Activated naive CD4-positive, alpha-beta T cell treated with anti-CD3 and anti-CD28 coated beads for 36 hours (primary cell): Measurements from ENCODE around the gene AFF3. TPM values are rescaled to one million over a fixed set of nuclear protein-coding genes. Genes with fewer than 3 reads are reported as not detected.

Experiments used
- CTCF ChIA-PET: fragments of 350-600 bp; sonication (Branson Sonifier 250); formaldehyde crosslinking; loops from one replicate; lab custom pipeline; 2021; ENCODE audit warnings: antibody characterized with exemption; lab: Charles Lee
- DNase-seq: peaks from one replicate; pipeline ENCODE4 v3.0.0-alpha.2; 2020
- H3K27ac Mint-ChIP-seq: one replicate; pipeline ENCODE4 v1.8.0; 2021; ENCODE audit warnings: mild to moderate bottlenecking, mixed read lengths
- H3K27me3 Mint-ChIP-seq: one replicate; pipeline ENCODE4 v1.8.0; 2021; ENCODE audit warnings: low read depth, mixed read lengths
- H3K36me3 Mint-ChIP-seq: one replicate; pipeline ENCODE4 v1.8.0; 2021; ENCODE audit warnings: low read depth, mixed read lengths
- H3K4me1 Mint-ChIP-seq: one replicate; pipeline ENCODE4 v1.8.0; 2021; ENCODE audit warnings: low read depth, mixed read lengths
- H3K4me3 Mint-ChIP-seq: one replicate; pipeline ENCODE4 v1.8.0; 2021; ENCODE audit warnings: mild to moderate bottlenecking, moderate library complexity, mixed read lengths
- H3K9me3 Mint-ChIP-seq: one replicate; pipeline ENCODE4 v1.8.0; 2021; ENCODE audit warnings: mixed read lengths
- intact Hi-C: fragments of 100-400 bp; cut with micrococcal nuclease; formaldehyde crosslinking; loops from one replicate; pipeline ENCODE4 v1.15.1; 2023
- total RNA-seq, 2 experiments: library from RNA; stranded (reverse); gene quantifications; one replicate each; pipeline ENCODE4 v1.2.3, GENCODE V29; 2021

Gene AFF3
- total RNA-seq, 2 experiments from 2014 or later = 1.5 to 2.1 TPM

DNA sequence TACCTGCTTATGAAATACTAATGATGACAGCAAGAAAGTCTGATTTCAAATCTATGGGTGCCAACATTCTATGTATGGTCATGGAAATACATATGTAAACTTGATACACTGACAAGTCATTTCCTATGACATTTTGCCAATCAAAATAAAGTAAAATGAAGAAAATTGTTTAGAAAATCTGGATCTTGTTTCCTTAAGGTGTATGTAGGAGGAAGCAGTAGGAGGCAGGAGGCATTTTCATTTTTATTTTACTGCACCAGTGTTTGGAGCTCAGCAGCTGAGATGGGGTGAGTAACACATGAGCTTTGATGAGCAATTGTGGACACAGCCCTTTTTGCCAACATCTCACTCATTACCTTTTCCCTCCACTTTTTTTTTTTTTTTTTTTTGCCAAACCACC, 167.0 kb downstream of the AFF3 start:
- DNase-seq = no peak
- no peaks in the 10 kb centered on the region for H3K36me3 Mint-ChIP-seq
- H3K4me3 Mint-ChIP-seq = no peak overlapping the region
- intact Hi-C loops = no loop called here
- CTCF ChIA-PET = no interaction called here
- no peaks in the 10 kb centered on the region for H3K9me3 Mint-ChIP-seq
- H3K4me1 Mint-ChIP-seq = peaks cover 9% of the 10 kb centered on the region
- H3K27me3 Mint-ChIP-seq = no peaks in the 10 kb centered on the region
- H3K27ac Mint-ChIP-seq = no peak overlapping the region

DNA sequence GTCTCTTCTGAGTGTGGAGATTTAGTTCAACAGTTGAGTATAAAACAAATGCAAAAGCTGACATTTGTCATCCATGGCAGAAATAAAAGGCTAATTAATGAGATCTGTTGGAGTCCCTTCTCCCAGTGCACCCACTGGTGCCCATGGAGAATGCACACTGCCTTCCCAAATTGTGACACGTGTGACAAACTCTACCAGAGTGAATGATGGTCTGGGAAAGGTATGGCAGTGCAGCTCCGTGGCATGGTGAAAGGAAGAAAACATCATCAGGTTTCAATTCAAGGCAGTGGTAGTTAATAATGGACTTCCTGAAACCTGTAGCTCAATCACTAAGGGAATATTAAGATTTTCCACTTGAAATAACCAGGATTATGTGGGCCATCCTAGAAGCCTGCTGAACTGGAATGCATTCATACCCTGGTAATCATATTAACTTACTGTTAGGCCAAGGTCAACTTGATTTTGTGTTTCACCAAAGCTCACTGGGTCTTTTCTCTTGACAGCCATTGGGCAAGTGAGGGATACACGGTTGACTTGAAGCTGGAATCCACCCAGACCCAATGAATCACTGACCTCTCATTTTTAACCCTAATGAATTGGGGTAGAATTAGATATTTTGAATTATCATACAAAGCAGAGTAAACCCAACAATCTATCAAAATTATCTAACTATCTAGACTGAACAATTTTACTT, 167.6 kb downstream of the AFF3 start:
- H3K9me3 Mint-ChIP-seq = no peaks in the 10 kb centered on the region
- H3K27me3 Mint-ChIP-seq = no peaks in the 10 kb centered on the region
- peaks cover 12% of the 10 kb centered on the region for H3K4me1 Mint-ChIP-seq
- CTCF ChIA-PET = interaction anchor here (0.6 kb wide), 1 partner anchor 11 kb away, joined by 3 read pairs; no protein-coding TSS in a partner anchor
- H3K27ac Mint-ChIP-seq = no peak overlapping the region
- no peak overlapping the region for H3K4me3 Mint-ChIP-seq
- no peak for DNase-seq
- no peaks in the 10 kb centered on the region for H3K36me3 Mint-ChIP-seq
- intact Hi-C loops = no loop called here

DNA sequence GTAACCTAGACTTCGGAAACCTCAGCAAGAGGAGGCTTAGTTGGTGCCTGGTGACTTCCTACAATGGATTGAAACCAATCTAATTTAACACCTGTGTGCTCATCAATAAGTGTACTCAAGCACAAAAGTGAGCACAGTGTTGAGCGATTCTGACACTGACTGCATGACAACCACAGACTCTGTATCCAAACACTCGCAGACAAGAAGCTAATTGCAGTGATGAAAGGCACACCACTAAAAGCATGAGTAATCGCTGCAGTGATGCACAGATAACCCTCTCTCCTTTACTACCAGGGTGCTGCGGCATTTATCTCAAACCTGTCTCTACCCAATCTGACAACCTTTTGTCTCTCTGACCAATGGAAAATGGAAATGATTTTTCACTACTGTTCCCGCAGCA, 168.1 kb downstream of the AFF3 start:
- intact Hi-C loops = no loop called here
- H3K4me3 Mint-ChIP-seq = no peak overlapping the region
- no peaks in the 10 kb centered on the region for H3K36me3 Mint-ChIP-seq
- no peaks in the 10 kb centered on the region for H3K27me3 Mint-ChIP-seq
- H3K27ac Mint-ChIP-seq = no peak overlapping the region
- CTCF ChIA-PET = interaction anchor here (0.6 kb wide), 1 partner anchor 12 kb away, joined by 3 read pairs; no protein-coding TSS in a partner anchor
- H3K4me1 Mint-ChIP-seq = peaks cover 12% of the 10 kb centered on the region
- DNase-seq = no peak
- H3K9me3 Mint-ChIP-seq = no peaks in the 10 kb centered on the region

DNA sequence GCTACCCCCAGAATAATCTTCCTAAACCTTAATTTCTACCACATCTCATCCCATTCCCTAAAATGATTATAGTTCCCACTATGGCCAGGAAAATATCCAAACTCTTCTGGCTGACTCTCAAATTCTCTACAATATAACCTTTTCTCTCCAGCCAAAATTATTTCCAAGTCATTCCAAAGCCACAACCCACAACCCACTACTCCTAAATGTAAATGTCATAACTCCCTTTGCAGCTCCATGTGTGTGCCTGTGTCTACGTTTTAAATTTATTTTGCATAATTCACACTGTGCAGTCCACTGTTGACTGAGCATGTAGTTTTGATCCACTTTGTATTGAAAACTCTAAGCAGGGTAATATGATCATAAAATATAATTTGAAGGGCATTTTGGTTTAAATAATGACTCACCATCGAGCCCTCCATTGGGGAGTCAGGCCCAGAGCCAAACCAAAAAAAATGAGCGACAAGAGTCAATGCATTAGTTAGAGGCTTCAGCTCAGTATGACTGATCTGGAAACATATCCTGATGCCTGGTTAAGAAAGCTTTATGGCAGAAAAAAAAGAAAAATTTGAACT, 171.0 kb downstream of the AFF3 start:
- Mint-ChIP-seq H3K27me3 (no peaks in the 10 kb centered on the region), H3K36me3 (no peaks in the 10 kb centered on the region), H3K9me3 (no peaks in the 10 kb centered on the region), H3K4me3 (no peak overlapping the region), H3K27ac (no peak overlapping the region), H3K4me1 (peaks cover 12% of the 10 kb centered on the region)
- intact Hi-C loops = no loop called here
- DNase-seq = no peak
- CTCF ChIA-PET = no interaction called here

DNA sequence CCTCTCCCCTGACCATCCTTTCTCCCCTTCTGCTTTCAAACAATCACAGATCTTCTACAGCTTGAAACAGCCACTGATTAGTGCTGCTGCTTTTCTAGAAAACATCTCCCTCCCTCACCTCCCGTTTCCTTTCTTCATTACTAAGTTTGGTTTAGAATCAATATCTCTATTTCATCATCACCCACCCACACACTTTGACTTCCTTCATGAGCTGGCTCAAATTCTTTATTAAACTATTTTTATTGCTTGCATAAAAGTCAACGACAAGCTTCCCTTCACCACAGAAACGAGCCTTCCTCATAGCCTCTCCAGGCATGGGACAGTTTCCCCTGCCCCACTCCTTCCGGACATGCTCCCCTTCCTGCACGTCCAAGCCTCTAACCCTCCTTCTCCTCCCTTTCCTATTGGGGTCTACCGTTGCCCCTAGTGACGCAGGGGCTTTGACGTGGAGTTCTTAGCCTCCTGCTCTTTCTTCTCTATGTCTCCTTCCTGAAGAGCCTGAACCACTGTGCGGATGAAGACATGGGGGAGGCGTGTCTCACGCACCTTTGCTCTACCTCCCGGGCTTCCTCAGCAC, 172.0 kb downstream of the AFF3 start:
- peaks cover 7% of the 10 kb centered on the region for H3K4me1 Mint-ChIP-seq
- H3K9me3 Mint-ChIP-seq = no peaks in the 10 kb centered on the region
- no peak overlapping the region for H3K4me3 Mint-ChIP-seq
- H3K36me3 Mint-ChIP-seq = no peaks in the 10 kb centered on the region
- H3K27ac Mint-ChIP-seq = no peak overlapping the region
- no peaks in the 10 kb centered on the region for H3K27me3 Mint-ChIP-seq
- CTCF ChIA-PET = no interaction called here
- intact Hi-C loops = no loop called here
- no peak for DNase-seq

DNA sequence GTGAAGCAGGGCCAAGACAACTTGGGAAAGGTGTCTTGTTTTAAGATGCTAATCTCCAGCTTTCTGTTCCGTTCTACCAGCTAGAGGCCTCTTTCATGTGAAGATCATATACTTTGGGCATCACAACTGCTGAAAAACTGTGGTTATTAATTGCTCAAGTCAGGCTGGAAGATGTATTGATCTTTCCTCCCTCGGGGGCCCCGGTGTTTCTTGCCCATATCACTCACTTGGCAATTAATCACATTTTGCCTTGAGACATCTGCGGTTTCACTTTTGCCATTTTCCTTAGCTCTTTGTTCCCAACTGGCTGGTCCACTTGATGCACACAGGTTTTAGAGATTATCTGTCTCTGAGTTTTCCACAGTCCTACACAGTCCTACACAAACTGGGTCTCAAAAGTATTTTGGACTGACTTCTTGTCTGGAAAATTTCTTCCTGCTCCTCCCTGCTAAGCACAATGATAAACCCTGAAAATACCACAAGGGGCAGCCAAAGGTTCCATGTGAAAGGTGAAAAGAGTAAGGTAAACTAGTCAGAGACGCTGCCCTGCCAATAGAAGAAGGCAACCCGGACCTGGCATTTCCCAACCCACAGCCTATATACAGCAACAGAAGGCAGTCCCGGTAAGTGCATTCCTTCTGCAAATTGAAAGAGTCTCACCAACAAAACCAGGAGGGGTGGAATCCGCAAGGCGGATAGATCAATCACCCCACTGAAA, 181.0 kb downstream of the AFF3 start:
- H3K9me3 Mint-ChIP-seq = no peaks in the 10 kb centered on the region
- CTCF ChIA-PET = interaction anchor here (1.0 kb wide), 1 partner anchor 16 kb away, joined by 3 read pairs; no protein-coding TSS in a partner anchor
- intact Hi-C loops = no loop called here
- H3K27me3 Mint-ChIP-seq = no peaks in the 10 kb centered on the region
- H3K27ac Mint-ChIP-seq = no peak overlapping the region
- no peak for DNase-seq
- no peaks in the 10 kb centered on the region for H3K36me3 Mint-ChIP-seq
- no peaks in the 10 kb centered on the region for H3K4me1 Mint-ChIP-seq
- no peak overlapping the region for H3K4me3 Mint-ChIP-seq

DNA sequence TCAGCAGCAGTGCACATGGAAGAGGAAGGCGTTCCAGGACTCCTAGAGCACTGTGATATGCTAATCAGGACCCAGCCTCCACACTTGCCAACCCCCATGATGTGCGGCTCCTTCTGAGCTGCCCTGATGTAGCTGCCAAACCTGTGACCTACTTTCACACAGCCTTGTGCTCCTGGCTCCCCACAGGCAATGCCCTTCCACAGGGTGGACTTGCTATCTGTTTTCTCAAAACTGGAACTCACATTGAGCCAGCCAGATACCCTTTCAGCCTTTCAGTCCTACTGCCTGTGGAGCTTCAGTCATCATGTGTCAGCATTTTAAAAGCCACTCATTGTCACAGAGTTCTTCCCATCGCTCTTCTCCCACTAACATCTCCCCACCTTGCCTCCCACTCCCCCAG, 181.6 kb downstream of the AFF3 start:
- no peaks in the 10 kb centered on the region for H3K4me1 Mint-ChIP-seq
- H3K27ac Mint-ChIP-seq = no peak overlapping the region
- intact Hi-C loops = no loop called here
- no peaks in the 10 kb centered on the region for H3K9me3 Mint-ChIP-seq
- H3K4me3 Mint-ChIP-seq = no peak overlapping the region
- DNase-seq = no peak
- H3K27me3 Mint-ChIP-seq = no peaks in the 10 kb centered on the region
- no peaks in the 10 kb centered on the region for H3K36me3 Mint-ChIP-seq
- CTCF ChIA-PET = interaction anchor here (1.0 kb wide), 1 partner anchor 15 kb away, joined by 3 read pairs; no protein-coding TSS in a partner anchor

DNA sequence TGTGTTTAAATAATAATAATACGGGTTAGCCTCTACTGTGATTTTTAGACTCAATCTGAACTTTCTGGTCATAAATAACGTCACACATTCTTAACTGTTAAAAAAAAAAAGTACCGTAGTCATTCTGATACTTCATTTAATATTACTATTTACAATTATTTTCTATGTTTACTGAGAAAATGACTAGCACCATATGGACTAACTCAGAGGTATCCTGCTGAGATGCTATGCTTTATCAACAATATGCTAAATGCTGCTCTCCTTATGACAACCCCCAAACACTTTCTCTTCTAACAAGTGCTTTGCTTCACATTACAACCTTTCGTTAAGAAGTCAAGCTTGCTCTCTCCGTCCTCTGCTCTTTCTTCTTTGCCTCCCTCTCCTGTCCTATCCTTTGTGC, 182.1 kb downstream of the AFF3 start:
- intact Hi-C loops = no loop called here
- no peak overlapping the region for H3K27ac Mint-ChIP-seq

DNA sequence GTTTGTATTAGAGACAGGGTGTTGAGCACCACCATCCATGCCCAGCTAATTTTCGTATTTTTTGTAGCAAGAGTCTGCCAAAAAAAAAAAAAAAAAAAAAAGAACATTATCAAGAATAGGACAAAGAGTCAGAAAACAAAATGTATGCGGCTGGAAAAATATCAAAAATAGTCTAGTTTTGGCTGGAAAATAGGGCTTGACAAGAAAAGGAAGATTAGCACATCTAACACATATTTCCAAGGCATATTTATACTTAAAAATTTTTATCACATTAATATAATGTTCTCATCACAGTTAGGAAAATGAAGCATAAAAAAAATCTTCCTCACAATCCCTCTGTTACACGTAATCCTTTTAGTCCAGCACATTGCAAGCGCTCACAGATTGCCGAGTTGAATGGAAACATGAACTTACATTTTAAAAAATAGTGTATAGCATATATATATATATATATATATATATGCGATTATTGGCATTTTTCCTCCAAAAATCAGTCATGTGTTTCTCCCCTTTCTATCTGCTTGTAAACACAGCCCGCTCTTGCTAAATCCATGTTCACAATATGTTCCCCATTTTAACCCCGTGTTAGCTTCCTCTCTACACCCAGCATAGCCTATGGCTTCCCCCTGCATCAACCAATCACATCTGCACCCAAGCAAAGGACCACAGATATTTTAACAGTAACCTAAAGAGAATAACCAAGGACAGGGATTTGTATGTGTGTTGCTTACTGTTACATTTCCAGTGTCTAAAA, 183.0 kb downstream of the AFF3 start:
- CTCF ChIA-PET = no interaction called here
- Mint-ChIP-seq H3K9me3 (no peaks in the 10 kb centered on the region), H3K27me3 (no peaks in the 10 kb centered on the region), H3K4me1 (no peaks in the 10 kb centered on the region), H3K36me3 (no peaks in the 10 kb centered on the region), H3K27ac (no peak overlapping the region), H3K4me3 (no peak overlapping the region)
- intact Hi-C loops = no loop called here
- DNase-seq = no peak

More for the DNA sequence above, 182.1 kb downstream of the AFF3 start:
- DNase-seq = no peak
- H3K4me3 Mint-ChIP-seq = no peak overlapping the region
- no peaks in the 10 kb centered on the region for H3K9me3 Mint-ChIP-seq
- H3K4me1 Mint-ChIP-seq = no peaks in the 10 kb centered on the region
- H3K27me3 Mint-ChIP-seq = no peaks in the 10 kb centered on the region
- CTCF ChIA-PET = interaction anchor here (1.0 kb wide), 1 partner anchor 15 kb away, joined by 3 read pairs; no protein-coding TSS in a partner anchor
- no peaks in the 10 kb centered on the region for H3K36me3 Mint-ChIP-seq

DNA sequence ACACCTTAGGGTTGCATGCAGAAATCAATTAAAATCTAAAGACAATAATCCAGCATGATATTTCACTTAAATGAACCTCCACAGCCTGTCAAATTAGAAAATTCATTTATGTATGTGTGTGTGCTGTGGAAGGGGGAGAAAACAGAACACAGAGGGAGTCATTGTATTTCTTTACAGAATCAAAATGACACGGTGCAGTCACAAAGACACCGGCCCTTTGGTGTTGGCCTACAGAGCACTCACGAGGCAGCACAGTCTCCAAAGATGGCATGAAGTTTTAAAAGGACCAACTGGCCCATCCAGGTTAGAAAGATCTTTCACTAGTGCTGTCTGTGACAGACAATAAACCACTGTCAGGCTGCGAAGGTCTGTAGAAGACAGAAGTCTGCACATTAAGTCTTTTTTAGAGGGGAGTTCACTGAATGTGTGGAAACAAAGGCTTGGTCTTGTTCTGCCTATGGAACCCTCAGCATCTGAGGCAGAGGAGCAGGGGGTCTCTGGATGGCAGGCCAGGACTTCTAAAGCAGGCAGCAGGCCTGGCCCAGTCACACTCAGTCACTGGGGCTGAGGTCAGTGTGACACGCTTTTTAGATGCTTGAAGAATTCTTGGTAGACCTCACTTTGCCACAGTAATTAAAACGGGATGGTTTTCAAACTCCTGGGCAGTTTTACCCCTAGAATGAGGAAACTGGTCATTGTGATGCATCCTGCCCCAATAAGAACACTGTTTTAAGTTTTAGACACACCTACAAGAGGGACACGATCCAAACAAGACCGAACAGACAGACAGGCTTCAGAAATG, 184.9 kb downstream of the AFF3 start:
- Mint-ChIP-seq H3K4me1 (no peaks in the 10 kb centered on the region), H3K4me3 (no peak overlapping the region), H3K36me3 (no peaks in the 10 kb centered on the region), H3K27me3 (no peaks in the 10 kb centered on the region), H3K9me3 (no peaks in the 10 kb centered on the region), H3K27ac (no peak overlapping the region)
- intact Hi-C loops = no loop called here
- CTCF ChIA-PET = no interaction called here
- no peak for DNase-seq

DNA sequence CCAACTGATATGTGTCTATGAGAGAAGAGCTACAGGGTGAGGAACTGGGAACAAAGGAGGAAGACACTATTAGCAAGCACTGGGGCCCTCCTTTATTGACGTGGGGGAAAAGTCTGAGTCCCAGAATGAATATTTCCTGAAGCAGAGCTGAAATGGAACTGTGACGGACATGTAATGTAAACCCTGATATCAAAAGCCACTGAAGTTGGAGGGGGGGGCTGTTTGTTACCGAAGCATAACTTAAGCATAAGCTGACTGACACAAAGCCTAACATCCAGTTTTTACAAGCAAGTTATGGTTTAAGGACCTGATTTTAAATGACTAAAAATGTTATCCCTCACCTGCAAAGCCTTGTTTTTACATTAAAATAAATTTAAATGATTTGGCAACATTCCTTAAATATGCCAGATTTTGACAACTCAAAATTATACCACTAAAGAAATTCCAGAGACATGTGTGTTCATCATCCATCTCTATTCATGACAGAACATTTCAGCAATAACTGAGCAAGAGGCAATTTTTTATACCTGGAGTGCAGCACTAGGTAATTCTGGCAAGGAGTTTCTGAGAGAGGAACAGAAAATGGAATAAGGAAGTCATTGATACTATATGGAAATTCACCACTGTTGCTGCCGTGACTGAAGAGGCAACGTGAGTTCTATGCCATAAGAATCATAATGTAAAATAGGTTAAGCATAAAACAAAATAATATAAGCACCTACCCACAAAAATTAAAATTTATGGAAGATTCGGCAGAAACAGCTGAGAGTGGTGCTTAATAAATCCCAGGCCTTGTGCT, 186.0 kb downstream of the AFF3 start:
- CTCF ChIA-PET = no interaction called here

More for the DNA sequence above, 186.0 kb downstream of the AFF3 start:
- no peaks in the 10 kb centered on the region for H3K9me3 Mint-ChIP-seq
- no peaks in the 10 kb centered on the region for H3K27me3 Mint-ChIP-seq
- no peaks in the 10 kb centered on the region for H3K4me1 Mint-ChIP-seq
- H3K27ac Mint-ChIP-seq = no peak overlapping the region
- H3K36me3 Mint-ChIP-seq = no peaks in the 10 kb centered on the region
- intact Hi-C loops = no loop called here
- no peak for DNase-seq
- no peak overlapping the region for H3K4me3 Mint-ChIP-seq
